AG20443 (cell line): ENCODE measurements around the gene HMGN5.

ENCODE experiments used
- DNase-seq: peaks from one replicate; pipeline ENCODE4 v3.0.0; 2012; ENCODE audit warnings: low spot score, mixed read lengths

HMGN5 gene

DNA sequence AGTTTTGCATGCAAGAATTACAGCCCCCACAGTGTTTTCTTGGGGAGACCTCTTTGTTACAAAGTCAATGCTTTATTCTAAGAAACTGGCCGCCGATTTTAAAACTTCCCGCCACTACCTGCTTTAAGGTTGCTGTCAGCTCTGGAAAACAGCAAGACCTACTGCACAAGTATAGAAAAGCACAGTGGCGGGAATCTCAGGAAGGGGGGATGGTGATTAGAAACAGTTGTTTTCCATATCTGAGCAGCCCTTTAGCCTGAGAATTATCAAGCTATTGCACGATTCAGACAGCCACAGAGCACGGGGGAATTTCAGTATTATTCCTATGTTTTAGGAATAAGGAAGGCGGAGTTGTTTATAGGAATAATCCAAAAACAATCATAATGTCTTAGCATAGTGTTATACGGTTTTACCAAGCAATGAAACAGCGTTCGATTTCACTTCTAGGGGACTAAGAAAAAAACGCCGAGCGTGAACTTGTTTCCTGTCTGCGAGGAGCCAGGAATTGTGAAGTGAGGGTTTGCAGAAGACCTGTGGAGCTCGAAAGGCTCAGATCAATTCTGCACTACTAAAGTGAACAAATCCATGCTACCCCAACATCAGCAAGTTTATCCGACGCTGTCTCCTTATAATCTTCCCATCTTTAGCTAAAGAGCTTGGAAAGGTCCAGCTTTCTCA is 81.3 kb downstream of the HMGN5 start:
- DNase-seq, result peak; percentile 2

GRCh38 chrX:81114757-81115156 is 87.0 kb downstream of the HMGN5 start:
- no peak for DNase-seq

GRCh38 chrX:81110286-81110685 is 91.4 kb downstream of the HMGN5 start:
- no peak for DNase-seq

GRCh38 chrX:81082649-81083048 is 119.1 kb downstream of the HMGN5 start:
- no peak for DNase-seq
